GM23338 (cell line): ENCODE data around the gene STX11. TPM values are rescaled to one million over a fixed set of nuclear protein-coding genes. Genes with fewer than 3 reads are reported as not detected.

Source experiments
- ATAC-seq: fragments of 200-7000 bp; cut with Tn5 transposase; 3 replicates; pipeline ENCODE4 v1.9.1; 2020
- DNase-seq: peaks from one replicate; pipeline ENCODE4 v3.0.0-alpha.2; 2015; ENCODE audit warnings: low spot score
- H2AFZ ChIP-seq: fragments of 200-600 bp; sonication (generic); 2 replicates; pipeline ENCODE4 v1.8.0; 2016; ENCODE audit warnings: antibody characterized with exemption, mild to moderate bottlenecking, moderate library complexity
- H3F3A ChIP-seq: fragments of 200-600 bp; sonication (generic); replicated peaks from 2 replicates; pipeline ENCODE4 v1.8.0; 2017; ENCODE audit warnings: antibody characterized with exemption, mixed run types, low read depth
- H3K27ac ChIP-seq: fragments of 200-600 bp; sonication (generic); 2 replicates; pipeline ENCODE4 v1.6.1; 2016; ENCODE audit warnings: low read depth
- H3K27me3 ChIP-seq: fragments of 200-600 bp; sonication (generic); 2 replicates; pipeline ENCODE4 v1.8.0; 2016; ENCODE audit warnings: mild to moderate bottlenecking, mixed run types, moderate library complexity; ENCODE audit not compliant: insufficient read depth
- H3K36me3 ChIP-seq: fragments of 200-600 bp; sonication (generic); 2 replicates; pipeline ENCODE4 v1.8.0; 2016; ENCODE audit warnings: mild to moderate bottlenecking; ENCODE audit not compliant: insufficient read depth
- H3K4me1 ChIP-seq: fragments of 200-600 bp; sonication (generic); 2 replicates; pipeline ENCODE4 v1.8.0; 2016; ENCODE audit warnings: mild to moderate bottlenecking, moderate library complexity; ENCODE audit not compliant: insufficient read depth
- H3K4me2 ChIP-seq: fragments of 200-600 bp; sonication (generic); 2 replicates; pipeline ENCODE4 v1.7.1; 2017; ENCODE audit warnings: mixed run types
- H3K4me3 ChIP-seq: fragments of 200-600 bp; sonication (generic); 2 replicates; pipeline ENCODE4 v1.6.1; 2016; ENCODE audit warnings: mixed run types
- H3K79me2 ChIP-seq: fragments of 200-600 bp; sonication (generic); replicated peaks from 2 replicates; pipeline ENCODE4 v1.8.0; 2017; ENCODE audit warnings: mild to moderate bottlenecking; ENCODE audit not compliant: insufficient read depth
- H3K9me2 ChIP-seq: fragments of 200-600 bp; sonication (generic); 2 replicates; pipeline ENCODE4 v1.8.0; 2017; ENCODE audit not compliant: insufficient read depth
- H4K20me1 ChIP-seq: fragments of 200-600 bp; sonication (generic); replicated peaks from 2 replicates; pipeline ENCODE4 v1.8.0; 2017; ENCODE audit warnings: mild to moderate bottlenecking; ENCODE audit not compliant: insufficient read depth
- H3K27ac Mint-ChIP-seq: 2 replicates; pipeline ENCODE4 v1.8.0; 2020; ENCODE audit warnings: inconsistent platforms, mild to moderate bottlenecking, moderate library complexity, mixed read lengths
- H3K27me3 Mint-ChIP-seq: 3 replicates; pipeline ENCODE4 v1.8.0; 2022; ENCODE audit warnings: low read depth, mild to moderate bottlenecking, moderate library complexity, mixed read lengths, inconsistent platforms; ENCODE audit not compliant: insufficient read depth, poor library complexity
- H3K36me3 Mint-ChIP-seq: 3 replicates; pipeline ENCODE4 v1.8.0; 2021; ENCODE audit warnings: low read depth, mild to moderate bottlenecking, inconsistent platforms, moderate library complexity, mixed read lengths
- H3K4me1 Mint-ChIP-seq: 3 replicates; pipeline ENCODE4 v1.8.0; 2020; ENCODE audit warnings: mild to moderate bottlenecking, inconsistent platforms, mixed read lengths
- H3K4me3 Mint-ChIP-seq: 3 replicates; pipeline ENCODE4 v1.8.0; 2021; ENCODE audit warnings: moderate library complexity, mild to moderate bottlenecking, inconsistent platforms, mixed read lengths
- H3K9me3 Mint-ChIP-seq: 3 replicates; pipeline ENCODE4 v1.8.0; 2020; ENCODE audit warnings: moderate library complexity, mild to moderate bottlenecking, inconsistent platforms, mixed read lengths
- CREB1 ChIP-seq: fragments of 250-450 bp; sonication (Bioruptor Pico); IDR thresholded peaks from 2 replicates; pipeline ENCODE4 v1.5.0; 2020; ENCODE audit warnings: low read depth, mild to moderate bottlenecking, moderate library complexity
- EZH2 ChIP-seq: fragments of 200-600 bp; sonication (generic); IDR thresholded peaks from one replicate; pipeline ENCODE4 v1.8.0; 2017; ENCODE audit warnings: antibody characterized with exemption, mild to moderate bottlenecking, low read depth; ENCODE audit not compliant: unreplicated experiment
- EZH2phosphoT487 ChIP-seq: fragments of 200-600 bp; sonication (generic); IDR thresholded peaks from one replicate; pipeline ENCODE4 v1.8.1; 2018; ENCODE audit warnings: antibody characterized with exemption; ENCODE audit not compliant: unreplicated experiment
- JUNB ChIP-seq: IDR thresholded peaks from one replicate; pipeline ENCODE4 v1.6.1; 2016; ENCODE audit warnings: antibody characterized with exemption; ENCODE audit not compliant: unreplicated experiment
- NANOG ChIP-seq: IDR thresholded peaks from 2 replicates; pipeline ENCODE4 v1.6.1; 2016; ENCODE audit warnings: antibody characterized with exemption, borderline replicate concordance
- POLR2AphosphoS5 ChIP-seq: IDR thresholded peaks from 2 replicates; pipeline ENCODE4 v1.6.1; 2016; ENCODE audit warnings: antibody characterized with exemption, low read depth
- STAT1 ChIP-seq: IDR thresholded peaks from one replicate; pipeline ENCODE4 v1.6.1; 2016; ENCODE audit warnings: antibody characterized with exemption; ENCODE audit not compliant: unreplicated experiment
- ZNF114 ChIP-seq: fragments of 250-450 bp; sonication (Bioruptor Pico); IDR thresholded peaks from 2 replicates; pipeline ENCODE4 v1.5.0; 2020; ENCODE audit warnings: mild to moderate bottlenecking, moderate library complexity
- ZNF331 ChIP-seq: fragments of 250-450 bp; sonication (Bioruptor Pico); IDR thresholded peaks from 2 replicates; pipeline ENCODE4 v1.5.0; 2020; ENCODE audit warnings: low read depth, mild to moderate bottlenecking, moderate library complexity
- polyA plus RNA-seq: library from polyadenylated mRNA; unstranded; fragments of >200 nt; fragmentation: Nextera tagmentation; extraction: Ambion mirVana; gene quantifications from 2 replicates; pipeline ENCODE4 v1.2.1, GENCODE V29; 2016
- total RNA-seq: library from RNA; depleted of rRNA; stranded (reverse); fragments of >200 nt; shearing (Covaris generic); gene quantifications from 2 replicates; pipeline ENCODE4 v1.2.3, GENCODE V29; 2014
- TF ChIP-seq, protein P1 (sequence below): fragments of 250-450 bp; sonication (Bioruptor Pico); IDR thresholded peaks from 2 replicates; pipeline ENCODE4 v1.5.0; 2020; ENCODE audit warnings: mild to moderate bottlenecking, moderate library complexity
- TF ChIP-seq, protein P2 (sequence below), 2 experiments: fragments of 200-600 bp in 1 of 2; sonication (generic) in 1 of 2; conservative IDR thresholded peaks; 2 replicates each; pipeline versions ENCODE4 v1.5.1 to v1.6.1; 2016 to 2017; ENCODE audit warnings: antibody characterized with exemption in 2 of 2, low read depth in 2 of 2, mild to moderate bottlenecking in 2 of 2, moderate library complexity in 1 of 2
- TF ChIP-seq, protein P3 (sequence below): IDR thresholded peaks from one replicate; pipeline ENCODE4 v1.6.1; 2018; ENCODE audit warnings: antibody characterized with exemption; ENCODE audit not compliant: unreplicated experiment
- TF ChIP-seq, protein P4 (sequence below): IDR thresholded peaks from 2 replicates; pipeline ENCODE4 v1.6.1; 2016; ENCODE audit warnings: antibody characterized with exemption

Gene STX11
- total and polyA plus RNA-seq, 2 experiments from 2014 or later, result 0.35 to 0.52 TPM

DNA sequence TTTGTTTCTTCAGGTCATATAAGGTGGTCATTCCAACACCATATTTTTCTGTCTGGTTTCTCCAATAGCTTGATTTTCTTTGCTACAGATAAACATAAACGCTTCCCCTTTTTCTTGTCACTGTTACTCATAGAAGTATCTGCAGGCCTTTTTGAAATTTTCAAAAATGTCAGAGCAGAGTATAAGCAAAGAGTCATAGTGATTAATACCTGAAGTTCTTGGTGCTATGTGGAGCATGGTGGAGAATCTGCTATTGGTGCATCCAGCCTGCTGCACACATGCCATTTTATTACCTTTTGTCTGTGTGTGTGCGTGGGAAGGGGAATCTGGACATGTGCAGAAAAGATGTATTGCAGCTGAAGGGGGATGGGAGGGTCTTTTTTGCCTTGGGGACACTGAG is 19.7 kb downstream of the STX11 start:
- Histone ChIP-seq H3K4me3 (no peak overlapping the region), H3F3A (no peaks in the 10 kb centered on the region), H3K27me3 (no peaks in the 10 kb centered on the region), H3K36me3 (no peaks in the 10 kb centered on the region), H3K4me1 (no peaks in the 10 kb centered on the region), H4K20me1 (no peaks in the 10 kb centered on the region), H2AFZ (no peak overlapping the region), H3K4me2 (no peak overlapping the region), H3K79me2 (no peaks in the 10 kb centered on the region), H3K9me2 (peaks cover 3% of the 10 kb centered on the region), H3K27ac (no peak overlapping the region)
- ATAC-seq, result no peak
- no peaks in the 10 kb centered on the region for H3K4me1 Mint-ChIP-seq
- no peak overlapping the region for H3K27ac Mint-ChIP-seq
- TF ChIP-seq ZNF331 (CRISPR knock-in tag), result no peak
- no peak for TF ChIP-seq EZH2phosphoT487
- no peak for TF ChIP-seq JUNB
- no peak for TF ChIP-seq STAT1
- TF ChIP-seq POLR2AphosphoS5, result no peak
- TF ChIP-seq NANOG, result no peak
- no peak for TF ChIP-seq EZH2
- TF ChIP-seq, protein P1, sequence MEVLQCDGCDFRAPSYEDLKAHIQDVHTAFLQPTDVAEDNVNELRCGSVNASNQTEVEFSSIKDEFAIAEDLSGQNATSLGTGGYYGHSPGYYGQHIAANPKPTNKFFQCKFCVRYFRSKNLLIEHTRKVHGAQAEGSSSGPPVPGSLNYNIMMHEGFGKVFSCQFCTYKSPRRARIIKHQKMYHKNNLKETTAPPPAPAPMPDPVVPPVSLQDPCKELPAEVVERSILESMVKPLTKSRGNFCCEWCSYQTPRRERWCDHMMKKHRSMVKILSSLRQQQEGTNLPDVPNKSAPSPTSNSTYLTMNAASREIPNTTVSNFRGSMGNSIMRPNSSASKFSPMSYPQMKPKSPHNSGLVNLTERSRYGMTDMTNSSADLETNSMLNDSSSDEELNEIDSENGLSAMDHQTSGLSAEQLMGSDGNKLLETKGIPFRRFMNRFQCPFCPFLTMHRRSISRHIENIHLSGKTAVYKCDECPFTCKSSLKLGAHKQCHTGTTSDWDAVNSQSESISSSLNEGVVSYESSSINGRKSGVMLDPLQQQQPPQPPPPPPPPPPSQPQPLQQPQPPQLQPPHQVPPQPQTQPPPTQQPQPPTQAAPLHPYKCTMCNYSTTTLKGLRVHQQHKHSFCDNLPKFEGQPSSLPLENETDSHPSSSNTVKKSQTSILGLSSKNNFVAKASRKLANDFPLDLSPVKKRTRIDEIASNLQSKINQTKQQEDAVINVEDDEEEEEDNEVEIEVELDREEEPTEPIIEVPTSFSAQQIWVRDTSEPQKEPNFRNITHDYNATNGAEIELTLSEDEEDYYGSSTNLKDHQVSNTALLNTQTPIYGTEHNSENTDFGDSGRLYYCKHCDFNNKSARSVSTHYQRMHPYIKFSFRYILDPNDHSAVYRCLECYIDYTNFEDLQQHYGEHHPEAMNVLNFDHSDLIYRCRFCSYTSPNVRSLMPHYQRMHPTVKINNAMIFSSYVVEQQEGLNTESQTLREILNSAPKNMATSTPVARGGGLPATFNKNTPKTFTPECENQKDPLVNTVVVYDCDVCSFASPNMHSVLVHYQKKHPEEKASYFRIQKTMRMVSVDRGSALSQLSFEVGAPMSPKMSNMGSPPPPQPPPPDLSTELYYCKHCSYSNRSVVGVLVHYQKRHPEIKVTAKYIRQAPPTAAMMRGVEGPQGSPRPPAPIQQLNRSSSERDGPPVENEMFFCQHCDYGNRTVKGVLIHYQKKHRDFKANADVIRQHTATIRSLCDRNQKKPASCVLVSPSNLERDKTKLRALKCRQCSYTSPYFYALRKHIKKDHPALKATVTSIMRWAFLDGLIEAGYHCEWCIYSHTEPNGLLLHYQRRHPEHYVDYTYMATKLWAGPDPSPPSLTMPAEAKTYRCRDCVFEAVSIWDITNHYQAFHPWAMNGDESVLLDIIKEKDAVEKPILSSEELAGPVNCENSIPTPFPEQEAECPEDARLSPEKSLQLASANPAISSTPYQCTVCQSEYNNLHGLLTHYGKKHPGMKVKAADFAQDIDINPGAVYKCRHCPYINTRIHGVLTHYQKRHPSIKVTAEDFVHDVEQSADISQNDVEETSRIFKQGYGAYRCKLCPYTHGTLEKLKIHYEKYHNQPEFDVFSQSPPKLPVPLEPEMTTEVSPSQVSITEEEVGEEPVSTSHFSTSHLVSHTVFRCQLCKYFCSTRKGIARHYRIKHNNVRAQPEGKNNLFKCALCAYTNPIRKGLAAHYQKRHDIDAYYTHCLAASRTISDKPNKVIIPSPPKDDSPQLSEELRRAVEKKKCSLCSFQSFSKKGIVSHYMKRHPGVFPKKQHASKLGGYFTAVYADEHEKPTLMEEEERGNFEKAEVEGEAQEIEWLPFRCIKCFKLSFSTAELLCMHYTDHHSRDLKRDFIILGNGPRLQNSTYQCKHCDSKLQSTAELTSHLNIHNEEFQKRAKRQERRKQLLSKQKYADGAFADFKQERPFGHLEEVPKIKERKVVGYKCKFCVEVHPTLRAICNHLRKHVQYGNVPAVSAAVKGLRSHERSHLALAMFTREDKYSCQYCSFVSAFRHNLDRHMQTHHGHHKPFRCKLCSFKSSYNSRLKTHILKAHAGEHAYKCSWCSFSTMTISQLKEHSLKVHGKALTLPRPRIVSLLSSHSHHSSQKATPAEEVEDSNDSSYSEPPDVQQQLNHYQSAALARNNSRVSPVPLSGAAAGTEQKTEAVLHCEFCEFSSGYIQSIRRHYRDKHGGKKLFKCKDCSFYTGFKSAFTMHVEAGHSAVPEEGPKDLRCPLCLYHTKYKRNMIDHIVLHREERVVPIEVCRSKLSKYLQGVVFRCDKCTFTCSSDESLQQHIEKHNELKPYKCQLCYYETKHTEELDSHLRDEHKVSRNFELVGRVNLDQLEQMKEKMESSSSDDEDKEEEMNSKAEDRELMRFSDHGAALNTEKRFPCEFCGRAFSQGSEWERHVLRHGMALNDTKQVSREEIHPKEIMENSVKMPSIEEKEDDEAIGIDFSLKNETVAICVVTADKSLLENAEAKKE, result no peak
- TF ChIP-seq, protein P2, sequence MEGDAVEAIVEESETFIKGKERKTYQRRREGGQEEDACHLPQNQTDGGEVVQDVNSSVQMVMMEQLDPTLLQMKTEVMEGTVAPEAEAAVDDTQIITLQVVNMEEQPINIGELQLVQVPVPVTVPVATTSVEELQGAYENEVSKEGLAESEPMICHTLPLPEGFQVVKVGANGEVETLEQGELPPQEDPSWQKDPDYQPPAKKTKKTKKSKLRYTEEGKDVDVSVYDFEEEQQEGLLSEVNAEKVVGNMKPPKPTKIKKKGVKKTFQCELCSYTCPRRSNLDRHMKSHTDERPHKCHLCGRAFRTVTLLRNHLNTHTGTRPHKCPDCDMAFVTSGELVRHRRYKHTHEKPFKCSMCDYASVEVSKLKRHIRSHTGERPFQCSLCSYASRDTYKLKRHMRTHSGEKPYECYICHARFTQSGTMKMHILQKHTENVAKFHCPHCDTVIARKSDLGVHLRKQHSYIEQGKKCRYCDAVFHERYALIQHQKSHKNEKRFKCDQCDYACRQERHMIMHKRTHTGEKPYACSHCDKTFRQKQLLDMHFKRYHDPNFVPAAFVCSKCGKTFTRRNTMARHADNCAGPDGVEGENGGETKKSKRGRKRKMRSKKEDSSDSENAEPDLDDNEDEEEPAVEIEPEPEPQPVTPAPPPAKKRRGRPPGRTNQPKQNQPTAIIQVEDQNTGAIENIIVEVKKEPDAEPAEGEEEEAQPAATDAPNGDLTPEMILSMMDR (conservative IDR thresholded peaks at IDR 0.05; ENCODE audit: low read depth in 2 of 2), result no peak
- TF ChIP-seq ZNF114 (CRISPR knock-in tag), result no peak
- TF ChIP-seq, protein P3, sequence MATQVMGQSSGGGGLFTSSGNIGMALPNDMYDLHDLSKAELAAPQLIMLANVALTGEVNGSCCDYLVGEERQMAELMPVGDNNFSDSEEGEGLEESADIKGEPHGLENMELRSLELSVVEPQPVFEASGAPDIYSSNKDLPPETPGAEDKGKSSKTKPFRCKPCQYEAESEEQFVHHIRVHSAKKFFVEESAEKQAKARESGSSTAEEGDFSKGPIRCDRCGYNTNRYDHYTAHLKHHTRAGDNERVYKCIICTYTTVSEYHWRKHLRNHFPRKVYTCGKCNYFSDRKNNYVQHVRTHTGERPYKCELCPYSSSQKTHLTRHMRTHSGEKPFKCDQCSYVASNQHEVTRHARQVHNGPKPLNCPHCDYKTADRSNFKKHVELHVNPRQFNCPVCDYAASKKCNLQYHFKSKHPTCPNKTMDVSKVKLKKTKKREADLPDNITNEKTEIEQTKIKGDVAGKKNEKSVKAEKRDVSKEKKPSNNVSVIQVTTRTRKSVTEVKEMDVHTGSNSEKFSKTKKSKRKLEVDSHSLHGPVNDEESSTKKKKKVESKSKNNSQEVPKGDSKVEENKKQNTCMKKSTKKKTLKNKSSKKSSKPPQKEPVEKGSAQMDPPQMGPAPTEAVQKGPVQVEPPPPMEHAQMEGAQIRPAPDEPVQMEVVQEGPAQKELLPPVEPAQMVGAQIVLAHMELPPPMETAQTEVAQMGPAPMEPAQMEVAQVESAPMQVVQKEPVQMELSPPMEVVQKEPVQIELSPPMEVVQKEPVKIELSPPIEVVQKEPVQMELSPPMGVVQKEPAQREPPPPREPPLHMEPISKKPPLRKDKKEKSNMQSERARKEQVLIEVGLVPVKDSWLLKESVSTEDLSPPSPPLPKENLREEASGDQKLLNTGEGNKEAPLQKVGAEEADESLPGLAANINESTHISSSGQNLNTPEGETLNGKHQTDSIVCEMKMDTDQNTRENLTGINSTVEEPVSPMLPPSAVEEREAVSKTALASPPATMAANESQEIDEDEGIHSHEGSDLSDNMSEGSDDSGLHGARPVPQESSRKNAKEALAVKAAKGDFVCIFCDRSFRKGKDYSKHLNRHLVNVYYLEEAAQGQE, result no peak
- TF ChIP-seq, protein P4, sequence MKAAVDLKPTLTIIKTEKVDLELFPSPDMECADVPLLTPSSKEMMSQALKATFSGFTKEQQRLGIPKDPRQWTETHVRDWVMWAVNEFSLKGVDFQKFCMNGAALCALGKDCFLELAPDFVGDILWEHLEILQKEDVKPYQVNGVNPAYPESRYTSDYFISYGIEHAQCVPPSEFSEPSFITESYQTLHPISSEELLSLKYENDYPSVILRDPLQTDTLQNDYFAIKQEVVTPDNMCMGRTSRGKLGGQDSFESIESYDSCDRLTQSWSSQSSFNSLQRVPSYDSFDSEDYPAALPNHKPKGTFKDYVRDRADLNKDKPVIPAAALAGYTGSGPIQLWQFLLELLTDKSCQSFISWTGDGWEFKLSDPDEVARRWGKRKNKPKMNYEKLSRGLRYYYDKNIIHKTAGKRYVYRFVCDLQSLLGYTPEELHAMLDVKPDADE, result no peak
- TF ChIP-seq CREB1, result no peak
- H3K36me3 Mint-ChIP-seq, result no peaks in the 10 kb centered on the region
- 0 out of 3 replicates have a peak, but pooled peaks cover 5% of the 10 kb centered on the region for H3K9me3 Mint-ChIP-seq
- no peaks in the 10 kb centered on the region for H3K27me3 Mint-ChIP-seq
- no peak for DNase-seq
- no peak overlapping the region for H3K4me3 Mint-ChIP-seq
